Measurements from ENCODE around the gene CSTF2T. TPM values are rescaled to one million over a fixed set of nuclear protein-coding genes. Genes with fewer than 3 reads are reported as not detected.

CSTF2T gene
- polyA plus RNA-seq, 1 donor from 2014 or later = 19.7 TPM

DNA sequence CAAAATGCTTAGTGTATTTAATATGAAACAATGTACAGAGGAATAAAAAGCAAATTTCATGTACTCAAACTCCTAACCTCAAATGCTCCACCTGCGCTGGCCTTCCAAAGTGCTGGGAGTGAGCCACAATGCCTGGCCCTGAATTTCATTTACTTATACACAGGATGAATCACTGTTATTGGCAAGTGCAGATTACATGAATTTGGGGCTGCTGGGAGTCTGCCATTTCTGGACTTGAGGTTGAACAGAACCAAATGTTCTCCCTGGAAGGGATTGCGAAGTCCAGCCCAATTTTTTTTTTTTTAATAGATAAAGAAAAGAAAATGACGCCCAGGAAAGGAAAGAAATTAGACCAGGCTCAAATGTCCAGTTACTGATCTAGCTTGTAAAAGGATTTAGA lies 6.8 kb upstream of the CSTF2T start:
- Histone ChIP-seq H4K20me1 (ENCODE audit: insufficient read depth) (no peaks in the 10 kb centered on the region), H3F3A (ENCODE audit: insufficient read depth, low read length, poor library complexity, severe bottlenecking) (no peaks in the 10 kb centered on the region), H3K9me2 (ENCODE audit: insufficient read depth, low read length) (no peaks in the 10 kb centered on the region), H2AFZ (ENCODE audit: low read depth, low read length) (no peak overlapping the region), H3K36me3 (ENCODE audit: insufficient read depth, low read length) (no peaks in the 10 kb centered on the region), H3K4me3 (ENCODE audit: low read length) (no peak overlapping the region), H3K4me2 (ENCODE audit: low read length) (no peak overlapping the region), H3K27me3 (ENCODE audit: insufficient read depth, low read depth, low read length) (no peaks in the 10 kb centered on the region), H3K79me2 (replicated peaks; ENCODE audit: insufficient read depth, low read length) (no peaks in the 10 kb centered on the region), H3K27ac (ENCODE audit: low read length) (no peak overlapping the region), H3K9ac (ENCODE audit: low read length) (no peak overlapping the region), H3K9me3 (ENCODE audit: low read length) (no peaks in the 10 kb centered on the region)
- TF ChIP-seq POLR2AphosphoS5 (IDR thresholded peaks at IDR 0.05) (no peak), EZH2 (IDR thresholded peaks at IDR 0.05; ENCODE audit: borderline replicate concordance, insufficient read depth, low read length, poor library complexity, severe bottlenecking) (no peak), MXI1 (conservative IDR thresholded peaks at IDR 0.05; ENCODE audit: poor library complexity, severe bottlenecking) (no peak), SMC3 (conservative IDR thresholded peaks at IDR 0.05; ENCODE audit: poor library complexity) (no peak), EP300 (conservative IDR thresholded peaks at IDR 0.05; ENCODE audit: poor library complexity, severe bottlenecking) (no peak), RAD21 (conservative IDR thresholded peaks at IDR 0.05) (no peak), TAF1 (IDR thresholded peaks at IDR 0.05; ENCODE audit: low read depth) (no peak), CTCF (IDR thresholded peaks at IDR 0.05; ENCODE audit: poor library complexity, severe bottlenecking) (no peak)
- TF ChIP-seq, protein P1, sequence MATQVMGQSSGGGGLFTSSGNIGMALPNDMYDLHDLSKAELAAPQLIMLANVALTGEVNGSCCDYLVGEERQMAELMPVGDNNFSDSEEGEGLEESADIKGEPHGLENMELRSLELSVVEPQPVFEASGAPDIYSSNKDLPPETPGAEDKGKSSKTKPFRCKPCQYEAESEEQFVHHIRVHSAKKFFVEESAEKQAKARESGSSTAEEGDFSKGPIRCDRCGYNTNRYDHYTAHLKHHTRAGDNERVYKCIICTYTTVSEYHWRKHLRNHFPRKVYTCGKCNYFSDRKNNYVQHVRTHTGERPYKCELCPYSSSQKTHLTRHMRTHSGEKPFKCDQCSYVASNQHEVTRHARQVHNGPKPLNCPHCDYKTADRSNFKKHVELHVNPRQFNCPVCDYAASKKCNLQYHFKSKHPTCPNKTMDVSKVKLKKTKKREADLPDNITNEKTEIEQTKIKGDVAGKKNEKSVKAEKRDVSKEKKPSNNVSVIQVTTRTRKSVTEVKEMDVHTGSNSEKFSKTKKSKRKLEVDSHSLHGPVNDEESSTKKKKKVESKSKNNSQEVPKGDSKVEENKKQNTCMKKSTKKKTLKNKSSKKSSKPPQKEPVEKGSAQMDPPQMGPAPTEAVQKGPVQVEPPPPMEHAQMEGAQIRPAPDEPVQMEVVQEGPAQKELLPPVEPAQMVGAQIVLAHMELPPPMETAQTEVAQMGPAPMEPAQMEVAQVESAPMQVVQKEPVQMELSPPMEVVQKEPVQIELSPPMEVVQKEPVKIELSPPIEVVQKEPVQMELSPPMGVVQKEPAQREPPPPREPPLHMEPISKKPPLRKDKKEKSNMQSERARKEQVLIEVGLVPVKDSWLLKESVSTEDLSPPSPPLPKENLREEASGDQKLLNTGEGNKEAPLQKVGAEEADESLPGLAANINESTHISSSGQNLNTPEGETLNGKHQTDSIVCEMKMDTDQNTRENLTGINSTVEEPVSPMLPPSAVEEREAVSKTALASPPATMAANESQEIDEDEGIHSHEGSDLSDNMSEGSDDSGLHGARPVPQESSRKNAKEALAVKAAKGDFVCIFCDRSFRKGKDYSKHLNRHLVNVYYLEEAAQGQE (IDR thresholded peaks at IDR 0.05; ENCODE audit: borderline replicate concordance) = no peak

- Histone ChIP-seq H2AFZ (ENCODE audit: low read depth, low read length) (no peak overlapping the region), H3K9ac (ENCODE audit: low read length) (no peak overlapping the region), H3K36me3 (ENCODE audit: insufficient read depth, low read length) (no peaks in the 10 kb centered on the region), H3F3A (ENCODE audit: insufficient read depth, low read length, poor library complexity, severe bottlenecking) (no peaks in the 10 kb centered on the region), H3K4me2 (ENCODE audit: low read length) (no peak overlapping the region), H3K4me3 (ENCODE audit: low read length) (no peak overlapping the region), H3K9me2 (ENCODE audit: insufficient read depth, low read length) (no peaks in the 10 kb centered on the region), H3K79me2 (replicated peaks; ENCODE audit: insufficient read depth, low read length) (no peaks in the 10 kb centered on the region), H3K27me3 (ENCODE audit: insufficient read depth, low read depth, low read length) (no peaks in the 10 kb centered on the region), H3K27ac (ENCODE audit: low read length) (no peak overlapping the region), H3K9me3 (ENCODE audit: low read length) (no peaks in the 10 kb centered on the region), H4K20me1 (ENCODE audit: insufficient read depth) (no peaks in the 10 kb centered on the region)
- TF ChIP-seq TAF1 (IDR thresholded peaks at IDR 0.05; ENCODE audit: low read depth) = no peak
- TF ChIP-seq, protein P1 (IDR thresholded peaks at IDR 0.05; ENCODE audit: borderline replicate concordance) = no peak
- no peak for TF ChIP-seq EP300 (conservative IDR thresholded peaks at IDR 0.05; ENCODE audit: poor library complexity, severe bottlenecking)
- TF ChIP-seq MXI1 (conservative IDR thresholded peaks at IDR 0.05; ENCODE audit: poor library complexity, severe bottlenecking) = no peak
- no peak for TF ChIP-seq POLR2AphosphoS5 (IDR thresholded peaks at IDR 0.05)
Measured at GRCh38 chr10:51705774-51706173, 6.4 kb upstream of the CSTF2T start.
